HTERT RPE-1 (cell line): Measurements from ENCODE around the gene PEX6.
"Not testable (repeated sequence)": the region's sequence is repeated elsewhere in the genome, so short reads cannot be mapped to it uniquely, and the experiment has no call there.

ENCODE experiments used
- in situ Hi-C: fragments of 300-500 bp; cut with MboI; formaldehyde crosslinking; loops from 4 replicates; pipeline ENCODE4 v1.14.3; 2020; ENCODE audit warnings: low sequenced_read_pairs

The PEX6 gene

GRCh38 chr6:42966571-42966970 lies 12.4 kb downstream of the PEX6 start:
- in situ Hi-C loops: no loop called here

DNA sequence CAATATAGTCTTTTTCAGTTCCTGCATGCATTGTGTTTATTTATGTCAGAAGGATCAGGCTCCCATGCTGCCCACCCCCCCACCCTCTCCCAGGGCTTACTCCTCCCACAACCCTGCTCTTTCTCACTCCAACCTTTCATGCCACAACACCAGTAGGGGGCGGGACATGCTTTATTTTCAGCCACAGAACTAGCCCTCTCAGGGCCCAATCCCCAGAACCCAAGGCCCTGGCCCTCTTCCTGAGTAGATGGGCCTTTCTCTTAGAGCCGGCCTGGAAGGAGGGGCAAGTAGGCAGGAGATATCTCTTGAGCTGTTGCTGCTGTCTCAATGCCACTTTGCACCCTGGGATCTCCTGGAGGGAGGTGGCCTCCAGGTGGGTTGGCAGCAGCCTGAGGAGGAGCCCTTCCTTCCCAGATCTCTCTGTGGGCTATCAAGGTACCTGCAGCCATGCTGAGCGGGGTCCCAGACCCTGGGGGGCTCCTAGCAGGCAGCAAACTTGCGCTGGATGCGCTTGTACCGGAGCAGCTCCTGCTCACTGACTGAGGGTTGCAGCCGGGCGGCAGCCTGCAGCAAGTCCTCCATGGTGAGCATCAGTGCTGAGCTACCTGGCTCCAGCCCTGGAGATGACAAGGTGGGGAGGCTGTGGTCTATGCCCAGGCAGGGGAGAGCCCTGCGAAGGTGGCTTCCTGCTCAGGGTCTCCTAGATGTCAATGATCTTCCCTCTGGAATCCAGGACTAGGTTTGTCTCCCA lies 15.0 kb downstream of the PEX6 start:
- in situ Hi-C loops: no loop called here

DNA sequence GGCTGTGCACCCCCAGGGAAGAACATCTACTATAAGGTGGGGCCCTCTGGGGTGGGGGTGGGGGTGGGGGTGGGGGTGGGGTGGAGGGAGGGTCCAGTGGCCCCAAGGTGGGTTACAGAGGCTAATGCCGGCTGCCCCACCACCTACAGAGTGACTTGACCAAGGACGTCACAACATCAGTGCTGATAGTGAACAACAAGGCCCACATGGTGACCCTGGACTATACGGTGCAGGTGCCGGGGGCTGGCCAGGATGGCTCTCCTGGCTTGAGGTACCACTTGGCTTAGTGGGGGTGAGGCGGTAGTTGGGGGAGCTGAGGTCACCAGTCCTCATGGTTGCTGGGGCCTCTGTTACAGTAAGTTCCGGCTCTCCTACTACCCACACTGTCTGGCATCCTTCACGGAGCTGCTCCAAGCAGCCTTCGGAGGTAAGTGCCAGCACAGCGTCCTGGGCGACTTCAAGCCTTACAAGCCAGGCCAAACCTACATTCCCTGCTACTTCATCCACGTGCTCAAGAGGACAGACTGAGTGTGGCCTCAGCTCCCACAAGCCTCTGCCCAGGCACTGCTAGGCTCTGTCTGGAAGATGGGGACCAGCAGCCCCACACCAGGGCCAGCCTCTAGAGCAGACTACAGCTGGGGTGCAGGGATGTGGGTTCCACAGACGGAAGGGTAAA lies 15.7 kb downstream of the PEX6 start:
- in situ Hi-C loops: no loop called here

DNA sequence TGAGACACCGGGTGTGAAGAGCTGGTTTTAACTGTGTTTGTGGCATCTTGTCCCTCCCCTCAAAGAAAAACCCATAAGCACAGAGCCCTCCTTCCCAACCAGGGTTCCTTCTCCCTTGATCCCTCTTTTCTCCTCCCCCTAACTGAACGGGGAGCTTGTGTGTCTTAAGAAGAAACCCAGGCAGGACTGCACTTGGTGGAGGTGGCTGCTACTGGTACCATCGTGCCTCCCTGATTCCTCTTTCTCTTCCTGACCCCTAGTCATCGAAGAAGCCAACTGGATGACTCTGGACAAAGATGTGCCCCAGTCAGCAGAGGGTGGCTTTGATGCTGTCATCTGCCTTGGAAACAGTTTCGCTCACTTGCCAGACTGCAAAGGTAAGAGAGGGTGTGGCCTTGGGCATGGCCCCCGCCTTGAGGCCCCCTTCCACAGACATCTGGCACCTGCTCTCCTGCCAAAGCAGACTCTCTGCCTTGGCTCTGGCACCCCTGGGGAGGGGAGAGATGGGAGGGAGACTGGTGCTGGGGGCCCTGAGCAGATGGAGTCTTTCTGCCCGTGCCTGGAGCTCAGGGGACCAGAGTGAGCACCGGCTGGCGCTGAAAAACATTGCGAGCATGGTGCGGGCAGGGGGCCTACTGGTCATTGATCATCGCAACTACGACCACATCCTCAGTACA lies 16.3 kb downstream of the PEX6 start:
- in situ Hi-C loops: no loop called here

- in situ Hi-C loops: no loop called here
These were observed 16.9 kb downstream of the PEX6 start for GRCh38 chr6:42962096-42962495.

GRCh38 chr6:42961020-42961470 lies 17.9 kb downstream of the PEX6 start:
- in situ Hi-C loops: no loop called here

- in situ Hi-C loops: no loop called here
These were observed 18.6 kb downstream of the PEX6 start, which contains the start of gene GNMT for GRCh38 chr6:42960243-42961019. GNMT (plus strand) TSS chr6:42960754; CDS start chr6:42960768, 14 bp downstream.

GRCh38 chr6:42959917-42960242 lies 19.1 kb downstream of the PEX6 start:
- in situ Hi-C loops: no loop called here

- in situ Hi-C loops: no loop called here
These were observed 20.9 kb downstream of the PEX6 start for GRCh38 chr6:42958125-42958524.

DNA sequence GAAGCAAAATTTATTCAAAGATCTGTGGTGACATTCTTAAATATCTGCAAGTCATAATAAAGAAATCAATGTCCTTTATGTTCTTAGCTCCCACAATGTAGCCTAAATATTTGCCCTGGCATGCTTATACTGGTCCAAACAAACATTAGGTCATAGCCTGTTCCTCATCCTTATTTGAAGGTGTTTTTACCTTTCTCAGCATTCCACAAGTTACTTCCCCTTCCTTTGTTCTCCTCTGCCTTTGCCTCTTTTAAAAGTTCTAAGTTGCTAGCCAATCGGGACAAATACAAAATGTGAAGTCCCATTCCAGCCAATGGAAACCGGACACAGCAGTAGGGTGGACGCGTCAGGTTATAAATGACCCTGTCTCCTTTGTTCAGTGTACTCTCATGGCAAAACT lies 24.6 kb downstream of the PEX6 start:
- in situ Hi-C loops: not testable (repeated sequence)

DNA sequence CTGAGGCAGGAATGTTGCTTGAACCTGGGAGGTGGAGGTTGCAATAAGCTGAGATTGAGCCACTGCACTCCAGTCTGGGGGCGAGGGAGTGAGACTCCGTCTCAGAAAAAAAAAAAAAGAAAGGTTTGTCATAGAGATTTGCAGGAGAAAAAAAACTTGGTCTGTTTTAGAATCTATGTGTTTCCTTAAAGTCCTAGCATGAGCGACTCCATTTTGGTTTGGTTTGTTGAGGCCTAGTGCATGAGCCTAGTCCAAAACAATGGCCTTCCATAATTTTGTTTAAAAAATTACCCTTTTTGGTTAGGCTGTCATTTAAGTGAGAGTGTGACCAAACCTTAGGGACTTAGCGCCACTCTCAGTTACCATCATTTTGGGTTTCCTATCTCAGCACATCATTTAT lies 26.6 kb downstream of the PEX6 start:
- in situ Hi-C loops: no loop called here

GRCh38 chr6:42947950-42948349 lies 31.0 kb downstream of the PEX6 start:
- in situ Hi-C loops: no loop called here

- in situ Hi-C loops: no loop called here
These were observed 36.5 kb downstream of the PEX6 start for GRCh38 chr6:42942444-42942843.

GRCh38 chr6:42941356-42941755 lies 37.6 kb downstream of the PEX6 start:
- in situ Hi-C loops: not testable (repeated sequence)

GRCh38 chr6:42940493-42941045 lies 38.4 kb downstream of the PEX6 start:
- in situ Hi-C loops: no loop called here

DNA sequence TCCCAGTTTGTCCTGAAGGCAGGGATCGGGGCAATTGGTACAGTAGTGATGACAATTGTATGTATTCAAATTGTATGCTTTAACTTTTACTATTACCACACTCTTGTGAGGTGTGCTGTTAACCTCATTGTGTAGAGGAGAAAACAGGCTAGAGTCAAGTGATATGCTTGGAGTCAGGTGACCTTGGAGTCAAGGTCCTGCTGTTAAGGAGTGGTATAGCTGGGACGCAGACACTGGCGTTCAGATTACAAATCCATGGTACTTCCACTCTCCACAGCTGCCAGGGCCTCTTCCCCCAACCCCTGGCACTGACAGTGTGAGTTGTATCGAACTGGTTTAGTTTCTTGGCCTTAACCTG lies 39.2 kb downstream of the PEX6 start:
- in situ Hi-C loops: no loop called here

DNA sequence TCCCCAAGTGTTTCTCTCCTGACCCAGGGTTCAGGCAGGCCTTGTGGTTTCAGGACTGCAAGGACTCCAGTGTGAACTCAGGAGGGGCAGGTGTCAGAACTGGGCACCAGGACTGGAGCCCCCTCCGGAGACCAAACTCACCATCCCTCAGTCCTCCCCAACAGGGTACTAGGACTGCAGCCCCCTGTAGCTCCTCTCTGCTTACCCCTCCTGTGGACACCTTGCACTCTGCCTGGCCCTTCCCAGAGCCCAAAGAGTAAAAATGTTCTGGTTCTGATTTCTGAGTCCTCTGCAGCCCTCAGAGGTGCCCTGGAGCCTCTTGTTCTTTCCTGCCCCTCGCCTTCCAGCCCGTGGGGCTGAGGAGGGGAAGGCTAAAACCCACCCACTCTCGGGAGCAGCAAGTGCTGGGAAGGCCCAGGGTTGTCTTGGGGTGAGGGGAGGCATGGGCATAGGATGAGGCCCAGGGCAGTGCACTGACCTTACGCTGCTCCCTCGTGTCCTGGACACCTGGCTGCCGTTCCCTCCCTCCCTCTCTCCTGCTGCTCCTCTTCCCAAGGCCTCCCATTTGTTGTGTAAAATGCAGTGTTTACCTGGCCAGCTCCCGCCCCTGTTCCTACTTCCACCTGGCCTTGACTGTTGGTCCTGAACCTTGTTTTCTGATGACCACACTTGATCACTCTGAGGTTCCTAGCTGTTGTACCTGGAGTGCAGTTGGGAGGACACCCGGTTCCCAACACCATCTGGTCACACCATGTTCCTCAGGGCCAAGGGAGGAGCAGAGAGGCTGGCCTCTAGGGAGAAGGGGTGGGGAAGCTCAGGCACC lies 39.8 kb downstream of the PEX6 start:
- in situ Hi-C loops: no loop called here

GRCh38 chr6:42938428-42938796 lies 40.6 kb downstream of the PEX6 start:
- in situ Hi-C loops: no loop called here

DNA sequence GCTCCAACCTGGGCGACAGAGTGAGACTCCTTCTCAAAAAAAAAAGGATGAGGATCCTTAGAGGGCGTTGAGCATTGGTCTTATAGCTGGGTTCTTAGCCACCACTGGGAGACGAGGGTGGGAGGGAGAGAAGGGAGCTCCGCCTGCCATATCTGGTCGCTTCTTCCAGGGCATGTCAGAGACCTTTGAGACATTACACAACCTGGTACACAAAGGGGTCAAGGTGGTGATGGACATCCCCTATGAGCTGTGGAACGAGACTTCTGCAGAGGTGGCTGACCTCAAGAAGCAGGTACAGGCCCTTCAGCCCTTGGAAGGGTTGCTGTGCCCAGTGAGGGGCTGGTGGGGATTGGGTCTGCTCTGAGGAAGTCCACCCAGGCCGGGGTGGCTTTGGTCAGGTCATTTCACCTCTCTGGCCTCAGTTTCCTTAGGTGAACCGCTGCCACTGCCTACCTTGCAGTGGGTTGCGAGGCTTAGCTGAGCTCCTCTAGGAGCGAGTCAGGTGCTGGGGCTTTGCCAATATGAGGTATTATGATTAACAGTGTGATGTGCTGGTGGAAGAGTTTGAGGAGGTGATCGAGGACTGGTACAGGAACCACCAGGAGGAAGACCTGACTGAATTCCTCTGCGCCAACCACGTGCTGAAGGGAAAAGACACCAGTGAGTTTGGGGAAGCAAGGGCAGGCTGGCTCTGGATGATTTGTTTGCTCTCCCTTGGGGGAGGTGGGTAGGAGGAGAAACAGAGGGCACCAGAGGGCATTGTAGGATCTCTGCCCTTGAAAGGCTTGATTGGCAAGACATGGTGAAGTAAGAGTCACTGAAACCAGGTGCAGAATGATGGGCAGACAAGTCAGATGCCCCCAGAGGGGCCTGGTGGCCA lies 41.2 kb downstream of the PEX6 start:
- in situ Hi-C loops: no loop called here
